EH (cell line): ENCODE results near the gene LRCH4.

Experiments
- DNase-seq: peaks from one replicate; pipeline ENCODE4 v3.0.0-alpha.2; 2015; ENCODE audit warnings: low read depth

Gene LRCH4

GRCh38 chr7:100604976-100605911, 19.3 kb upstream of the LRCH4 start:
- DNase-seq = no peak

- peak; percentile 83 for DNase-seq
These were observed 18.4 kb upstream of the LRCH4 start for GRCh38 chr7:100604028-100604975.

GRCh38 chr7:100603726-100604027, 17.7 kb upstream of the LRCH4 start:
- peak; percentile 55 for DNase-seq

- DNase-seq = peak; percentile 95
These were observed 17.2 kb upstream of the LRCH4 start for GRCh38 chr7:100602889-100603725.

DNA sequence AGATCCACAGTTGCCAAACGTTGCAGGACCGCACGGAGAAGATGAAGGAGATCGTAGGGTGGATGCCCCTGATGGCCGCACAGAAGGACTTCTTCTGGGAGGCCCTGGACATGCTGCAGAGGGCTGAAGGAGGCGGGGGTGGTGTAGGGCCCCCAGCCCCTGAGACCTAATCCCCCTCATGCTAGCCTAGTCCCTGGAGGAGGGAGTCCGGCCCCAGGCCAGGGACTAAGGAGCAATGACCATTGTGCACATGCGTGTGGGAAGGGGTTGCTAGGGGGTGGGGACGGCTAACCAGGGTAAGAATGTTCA, 14.8 kb upstream of the LRCH4 start:
- DNase-seq = no peak

- no peak for DNase-seq
These were observed 14.2 kb upstream of the LRCH4 start for GRCh38 chr7:100599911-100600729.

DNA sequence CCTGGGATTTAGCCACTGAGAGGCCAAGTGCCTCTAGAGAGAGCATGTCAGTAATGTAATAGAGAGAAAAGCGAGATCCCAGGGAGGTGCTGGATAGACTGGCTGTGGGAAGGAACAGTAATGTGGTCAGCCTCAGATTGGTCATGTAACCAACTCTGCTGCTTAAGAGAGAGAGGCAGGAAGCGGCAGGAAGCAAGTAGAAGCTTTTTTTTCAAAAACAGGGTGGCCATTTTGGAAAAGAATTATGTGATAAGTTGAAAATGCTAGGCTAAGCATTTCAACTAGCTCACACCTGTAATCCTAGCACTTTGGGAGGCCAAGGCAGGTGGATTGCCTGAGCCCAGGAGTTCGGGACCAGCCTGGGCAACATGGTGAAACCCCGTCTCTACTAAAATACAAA, 12.5 kb upstream of the LRCH4 start:
- DNase-seq = peak; percentile 9

DNA sequence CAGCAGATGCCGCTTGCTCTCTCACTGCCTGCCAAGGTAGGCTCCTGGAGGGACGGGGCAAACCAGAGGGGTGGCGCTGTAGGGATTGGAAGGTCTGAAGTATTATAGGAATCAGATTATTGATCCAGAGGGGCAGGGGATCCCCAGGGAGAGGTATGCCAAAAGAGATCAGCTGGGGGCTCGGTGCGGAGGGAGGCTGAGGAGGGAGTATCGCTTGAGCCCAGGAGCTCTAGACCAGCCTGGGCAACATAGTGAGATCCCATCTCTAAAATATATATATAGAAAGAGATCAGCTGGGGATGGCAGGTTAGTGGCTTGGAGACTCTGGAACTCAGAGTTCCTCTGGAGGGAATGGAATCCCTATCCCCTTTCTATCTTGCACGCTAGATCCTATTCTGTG, 9.3 kb upstream of the LRCH4 start:
- DNase-seq = no peak

GRCh38 chr7:100591596-100591995, 5.7 kb upstream of the LRCH4 start:
- DNase-seq = no peak

- no peak for DNase-seq
These were observed 4.3 kb upstream of the LRCH4 start for GRCh38 chr7:100590077-100590737.

DNA sequence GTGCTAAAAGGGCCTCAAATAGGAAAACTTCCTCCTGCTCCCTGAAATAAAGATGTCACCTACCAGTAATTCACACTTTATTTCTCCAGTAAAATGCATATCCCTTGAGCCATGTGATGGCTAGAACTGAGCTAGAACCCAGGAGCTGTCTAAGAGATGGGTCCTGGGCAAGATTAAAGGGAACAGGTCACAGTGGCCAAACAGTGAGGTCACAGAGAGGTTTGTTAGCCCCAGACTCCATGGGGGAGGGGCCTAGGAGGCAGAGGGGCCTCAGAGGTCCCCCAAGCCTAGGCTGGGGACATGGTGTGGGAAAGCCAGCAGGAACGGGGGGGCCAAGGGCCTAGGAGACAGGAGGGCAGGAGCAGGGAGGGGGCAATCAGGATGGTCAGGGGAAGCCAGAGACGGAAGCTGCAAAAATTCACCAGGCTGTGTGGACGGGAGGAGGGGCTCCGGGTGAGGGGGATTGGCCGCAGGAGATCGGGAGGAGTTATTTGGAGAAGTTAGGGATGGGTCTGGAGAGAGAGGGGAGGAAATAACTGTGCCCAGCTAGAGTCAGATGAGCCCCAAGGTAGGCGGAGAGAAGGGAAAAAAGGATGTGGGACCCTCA, 3.5 kb upstream of the LRCH4 start:
- no peak for DNase-seq

GRCh38 chr7:100588438-100588837, 2.5 kb upstream of the LRCH4 start:
- peak; percentile 54 for DNase-seq

DNA sequence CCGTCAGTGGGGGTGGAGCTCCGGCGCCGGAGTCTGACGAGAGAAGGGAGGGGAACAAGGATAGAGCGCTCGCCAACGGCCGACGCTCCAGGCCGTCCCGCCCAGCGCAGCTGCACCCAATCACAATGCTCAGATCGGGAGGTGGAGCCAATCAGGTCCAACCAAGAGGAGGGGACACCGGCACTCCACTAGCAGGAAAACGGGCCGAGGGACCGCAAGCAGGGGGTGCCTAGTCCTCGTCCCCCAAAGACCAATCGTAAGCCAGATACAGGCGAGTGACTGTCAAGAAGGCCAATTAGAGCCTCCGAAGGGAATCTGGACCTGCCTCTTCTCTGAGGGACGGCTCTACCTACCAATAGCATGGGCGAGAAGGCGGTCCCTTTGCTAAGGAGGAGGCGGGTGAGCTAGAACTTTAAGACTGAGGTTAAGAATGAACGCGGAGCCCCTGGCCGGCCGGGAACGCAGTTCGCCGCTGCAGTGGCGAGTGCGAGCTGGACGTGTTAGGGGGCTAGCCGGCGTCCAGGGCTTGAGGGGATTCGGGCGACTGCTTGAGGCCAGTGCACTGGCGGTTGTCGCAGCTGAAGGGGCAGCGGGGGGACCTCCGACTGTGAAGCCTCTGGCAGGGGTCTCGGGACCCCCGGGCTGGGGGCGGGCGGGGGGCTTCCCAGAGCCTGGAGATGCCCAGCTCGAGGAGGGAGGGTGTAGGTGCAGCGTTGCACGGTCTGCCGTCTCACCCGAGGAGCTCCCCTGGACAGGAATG, 517 bp upstream of the LRCH4 start, which contains the start of gene FBXO24:
Gene FBXO24 (plus strand): TSS at position 63 of the 760 bp plus-strand sequence. CDS start 298 bp downstream, at position 361.
- peak; percentile 100 for DNase-seq

- peak; percentile 77 for DNase-seq
These were observed 1.0 kb downstream of the LRCH4 start for GRCh38 chr7:100584683-100585510.

- peak; percentile 29 for DNase-seq
These were observed 1.8 kb downstream of the LRCH4 start for GRCh38 chr7:100584054-100584682.

- peak; percentile 42 for DNase-seq
These were observed 2.5 kb downstream of the LRCH4 start for GRCh38 chr7:100583132-100584053.

- no peak for DNase-seq
These were observed 3.3 kb downstream of the LRCH4 start for GRCh38 chr7:100582650-100583049.
